IMR-90 (cell line): ENCODE measurements around the gene SNED1. TPM values are rescaled to one million over a fixed set of nuclear protein-coding genes. Genes with fewer than 3 reads are reported as not detected.

Experiments
- ATAC-seq: fragments of 200-7000 bp; cut with Tn5 transposase; 2 replicates; pipeline ENCODE4 v1.9.1; 2020; ENCODE audit warnings: low read depth, mild to moderate bottlenecking, moderate library complexity
- BruUV-seq: library from RNA; stranded (reverse); fragments of 400-500 nt; replicated peaks from 2 replicates; lab custom pipeline; 2021; lab: Mats Ljungman, UMichigan
- CTCF ChIA-PET: fragments of 300-600 bp; formaldehyde crosslinking; extraction: SDS; loops from one replicate; lab custom pipeline; 2021; ENCODE audit warnings: antibody characterized with exemption; lab: Yijun Ruan, JAX
- POLR2A ChIA-PET: fragments of 300-600 bp; sonication (Branson Sonifier 250); formaldehyde crosslinking; loops from one replicate; lab custom pipeline; 2022; ENCODE audit warnings: antibody characterized with exemption; ENCODE audit not compliant: unreplicated experiment; lab: Charles Lee
- DNase-seq: peaks from one replicate; pipeline ENCODE4 v3.0.0; 2013
- H2AFZ ChIP-seq: replicated peaks from 2 replicates; pipeline ENCODE3; 2013; ENCODE audit warnings: low read length, mild to moderate bottlenecking; ENCODE audit not compliant: poor library complexity
- H2AK5ac ChIP-seq: 2 replicates; pipeline ENCODE4 v1.6.1; 2013; ENCODE audit warnings: low read depth, low read length, inconsistent platforms
- H2AK9ac ChIP-seq: replicated peaks from 2 replicates; pipeline ENCODE3; 2013; ENCODE audit warnings: mild to moderate bottlenecking, low read depth, low read length, moderate library complexity; ENCODE audit not compliant: poor library complexity
- H2BK120ac ChIP-seq: 2 replicates; pipeline ENCODE4 v1.6.1; 2013; ENCODE audit warnings: low read depth, low read length, inconsistent platforms
- H2BK15ac ChIP-seq: 3 replicates; pipeline ENCODE4 v1.6.1; 2013; ENCODE audit warnings: low read depth, low read length, inconsistent platforms
- H2BK20ac ChIP-seq: 2 replicates; pipeline ENCODE4 v1.6.1; 2013; ENCODE audit warnings: low read depth, mild to moderate bottlenecking, inconsistent platforms, low read length, moderate library complexity
- H2BK5ac ChIP-seq: 2 replicates; pipeline ENCODE4 v1.6.1; 2013; ENCODE audit warnings: mild to moderate bottlenecking, low read depth, low read length, inconsistent platforms; ENCODE audit not compliant: poor library complexity, severe bottlenecking
- H3K14ac ChIP-seq: replicated peaks from 2 replicates; pipeline ENCODE4 v1.6.1; 2013; ENCODE audit warnings: low read depth, low read length, inconsistent platforms
- H3K18ac ChIP-seq: 2 replicates; pipeline ENCODE4 v1.6.1; 2013; ENCODE audit warnings: low read depth, low read length, control low read depth
- H3K23ac ChIP-seq: 2 replicates; pipeline ENCODE4 v1.6.1; 2013; ENCODE audit warnings: low read depth, low read length, inconsistent platforms
- H3K27ac ChIP-seq: 2 replicates; pipeline ENCODE4 v1.5.1; 2013; ENCODE audit warnings: mild to moderate bottlenecking, control low read depth, low read length; ENCODE audit not compliant: insufficient read depth
- H3K27me3 ChIP-seq: 2 replicates; pipeline ENCODE4 v1.6.1; 2013; ENCODE audit warnings: low read length; ENCODE audit not compliant: control insufficient read depth, insufficient read depth
- H3K36me3 ChIP-seq: 2 replicates; pipeline ENCODE4 v1.6.1; 2013; ENCODE audit warnings: low read length, mixed read lengths; ENCODE audit not compliant: control insufficient read depth, insufficient read depth
- H3K4ac ChIP-seq: 2 replicates; pipeline ENCODE4 v1.6.1; 2013; ENCODE audit warnings: low read depth, low read length, inconsistent platforms
- H3K4me1 ChIP-seq: 2 replicates; pipeline ENCODE4 v1.6.1; 2013; ENCODE audit warnings: low read length, mixed read lengths; ENCODE audit not compliant: control insufficient read depth, insufficient read depth
- H3K4me2 ChIP-seq: 2 replicates; pipeline ENCODE4 v1.6.1; 2013; ENCODE audit warnings: low read depth, mild to moderate bottlenecking, control low read depth, low read length, moderate library complexity
- H3K4me3 ChIP-seq: 2 replicates; pipeline ENCODE4 v1.5.1; 2013; ENCODE audit warnings: low read depth, mild to moderate bottlenecking, control low read depth, low read length, moderate library complexity; ENCODE audit not compliant: insufficient read depth
- H3K56ac ChIP-seq: 2 replicates; pipeline ENCODE4 v1.6.1; 2013; ENCODE audit warnings: low read length, inconsistent platforms; ENCODE audit not compliant: insufficient read depth; ENCODE audit errors: extremely low read depth
- H3K79me1 ChIP-seq, 2 experiments: 2 replicates each; pipeline ENCODE4 v1.6.1; 2013; ENCODE audit warnings: low read length in 2 of 2, inconsistent platforms in 1 of 2, low read depth in 1 of 2
- H3K9ac ChIP-seq: 2 replicates; pipeline ENCODE4 v1.6.1; 2013; ENCODE audit warnings: low read depth, low read length, control low read depth
- H3K9me1 ChIP-seq: 2 replicates; pipeline ENCODE4 v1.6.1; 2013; ENCODE audit warnings: low read length, inconsistent platforms; ENCODE audit not compliant: insufficient read depth
- H3K9me3 ChIP-seq: 2 replicates; pipeline ENCODE4 v1.6.1; 2013; ENCODE audit warnings: low read length; ENCODE audit not compliant: control insufficient read depth, insufficient read depth
- H4K20me1 ChIP-seq: 2 replicates; pipeline ENCODE4 v1.6.1; 2013; ENCODE audit warnings: low read length, inconsistent platforms; ENCODE audit not compliant: insufficient read depth
- H4K5ac ChIP-seq: 2 replicates; pipeline ENCODE4 v1.6.1; 2013; ENCODE audit warnings: mild to moderate bottlenecking, low read depth, low read length, control low read depth
- H4K8ac ChIP-seq, 2 experiments: 2 replicates each; pipeline ENCODE4 v1.6.1; 2013; ENCODE audit warnings: low read depth in 2 of 2, low read length in 2 of 2, control low read depth in 1 of 2, inconsistent platforms in 1 of 2
- H4K91ac ChIP-seq: 2 replicates; pipeline ENCODE4 v1.6.1; 2013; ENCODE audit warnings: low read depth, low read length, inconsistent platforms; ENCODE audit not compliant: insufficient read depth
- BHLHE40 ChIP-seq: fragments of 150-350 bp; IDR thresholded peaks from 2 replicates; pipeline ENCODE4 v1.6.1; 2016; ENCODE audit warnings: mild to moderate bottlenecking, low read depth, low read length
- CEBPB ChIP-seq: IDR thresholded peaks from 2 replicates; pipeline ENCODE4 v1.6.1; 2012; ENCODE audit warnings: low read depth, low read length, improper control_type of control experiment
- FOS ChIP-seq: fragments of 150-350 bp; IDR thresholded peaks from 2 replicates; pipeline ENCODE4 v1.6.1; 2016; ENCODE audit warnings: low read depth, low read length
- MAFK ChIP-seq: IDR thresholded peaks from 2 replicates; pipeline ENCODE4 v1.6.1; 2012; ENCODE audit warnings: low read depth, low read length, improper control_type of control experiment
- MAZ ChIP-seq: IDR thresholded peaks from 2 replicates; pipeline ENCODE4 v1.6.1; 2012; ENCODE audit warnings: low read depth, mild to moderate bottlenecking, low read length, improper control_type of control experiment, moderate library complexity, borderline replicate concordance
- POLR2A ChIP-seq: IDR thresholded peaks from 2 replicates; pipeline ENCODE4 v1.6.1; 2012; ENCODE audit warnings: mild to moderate bottlenecking, low read depth, low read length
- RAD21 ChIP-seq: IDR thresholded peaks from 2 replicates; pipeline ENCODE4 v1.6.1; 2012; ENCODE audit warnings: low read length, improper control_type of control experiment
- RCOR1 ChIP-seq: IDR thresholded peaks from 2 replicates; pipeline ENCODE4 v1.6.1; 2012; ENCODE audit warnings: mild to moderate bottlenecking, low read length, improper control_type of control experiment; ENCODE audit not compliant: insufficient replicate concordance
- RFX5 ChIP-seq: IDR thresholded peaks from 2 replicates; pipeline ENCODE4 v1.8.0; 2012; ENCODE audit warnings: low read depth, mild to moderate bottlenecking, low read length, moderate library complexity
- SMC3 ChIP-seq: fragments of 150-350 bp; IDR thresholded peaks from 2 replicates; pipeline ENCODE4 v1.6.1; 2016; ENCODE audit warnings: low read depth, mild to moderate bottlenecking, antibody characterized with exemption, low read length, moderate library complexity
- WGBS, 2 experiments: methylation state at CpG; one replicate each; pipeline versions ENCODE4 v1.1.5 to v1.1.7; 2013; ENCODE audit warnings: missing lambda C conversion rate in 2 of 2; ENCODE audit not compliant: insufficient read length in 1 of 2; ENCODE audit errors: extremely low coverage in 2 of 2; 5-methylcytosine and 5-hydroxymethylcytosine counted together
- dilution Hi-C: fragments of 300-500 bp; cut with HindIII; formaldehyde crosslinking; loops from one replicate; pipeline ENCODE4 v1.14.3; 2018; ENCODE audit warnings: low sequenced_read_pairs; ENCODE audit not compliant: unreplicated experiment
- in situ Hi-C: fragments of 300-500 bp; cut with MboI; formaldehyde crosslinking; loops from 3 replicates; pipeline ENCODE4 v1.14.3; 2019; ENCODE audit warnings: low sequenced_read_pairs, inconsistent platforms, mixed read lengths
- intact Hi-C: fragments of 100-400 bp; cut with micrococcal nuclease; formaldehyde crosslinking; loops from 2 replicates; pipeline ENCODE4 v1.10.0; 2022
- polyA plus RNA-seq, 3 experiments: library from polyadenylated mRNA; depleted of rRNA; stranded (reverse); fragments of >200 nt; gene quantifications; 2 replicates each; pipeline ENCODE4 v1.2.3, GENCODE V29; 2012; ENCODE audit warnings: low replicate concordance in 1 of 3
- total RNA-seq: library from RNA; depleted of rRNA; stranded (reverse); fragments of >200 nt; gene quantifications from 2 replicates; pipeline ENCODE4 v1.2.3, GENCODE V29; 2012
- TF ChIP-seq, protein P1 (sequence below): fragments of 150-350 bp; IDR thresholded peaks from 2 replicates; pipeline ENCODE4 v1.6.1; 2017; ENCODE audit warnings: mild to moderate bottlenecking, antibody characterized with exemption, low read length, low read depth
- TF ChIP-seq, protein P2 (sequence below): fragments of 150-350 bp; IDR thresholded peaks from 2 replicates; pipeline ENCODE4 v1.6.1; 2016; ENCODE audit warnings: low read depth, mild to moderate bottlenecking, low read length, moderate library complexity, borderline replicate concordance
- TF ChIP-seq, protein P3 (sequence below): conservative IDR thresholded peaks from 2 replicates; pipeline ENCODE4 v1.5.1; 2012; ENCODE audit warnings: mild to moderate bottlenecking, low read depth, low read length, improper control_type of control experiment

The SNED1 gene
- total and polyA plus RNA-seq, 2 of the 4 experiments (the other 2 are of a cell fraction), result 1.1 to 3.4 TPM

DNA sequence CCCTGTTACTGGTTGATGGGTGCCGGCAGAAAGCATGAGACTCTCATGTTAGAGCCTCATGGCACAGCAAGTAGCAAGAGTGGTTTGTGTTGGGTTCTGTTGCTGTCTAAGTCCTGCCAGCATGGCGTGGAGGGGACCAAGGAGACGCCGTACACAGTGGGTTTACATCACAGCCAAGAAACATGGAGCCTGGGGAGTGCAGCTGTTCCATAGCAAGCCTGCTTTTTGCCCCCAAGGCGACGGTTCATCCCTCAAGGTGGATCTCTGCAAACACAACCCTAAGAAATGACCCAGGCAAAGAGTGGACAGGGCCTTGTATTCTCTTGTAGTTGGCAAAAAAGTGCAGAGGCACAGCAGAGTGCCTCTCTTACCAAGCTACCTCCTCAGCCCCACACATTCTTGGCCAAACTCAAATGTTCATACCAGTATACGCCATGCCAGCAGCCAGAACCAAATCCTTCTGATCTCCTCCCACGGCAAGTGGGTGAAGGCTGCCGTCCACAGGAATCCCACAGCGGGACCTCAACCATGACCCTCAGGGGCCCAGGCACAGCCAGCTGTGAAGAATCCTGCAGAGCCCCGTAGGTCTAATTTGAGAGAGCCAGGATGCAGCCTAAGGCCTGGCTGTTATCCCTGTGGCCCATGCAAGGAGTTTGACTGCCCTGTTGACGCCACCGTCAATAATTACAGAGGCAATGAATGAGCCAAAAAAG lies 19.0 kb downstream of the SNED1 start:
- no peak overlapping the region for H2BK120ac ChIP-seq
- WGBS, 2 experiments, result 89% methylated on average over 8 of the region's 13 CpGs; no CpG with 5 or more reads in 1 of the 2 experiments
- POLR2A ChIA-PET, result no interaction called here
- no peak overlapping the region for H3K4ac ChIP-seq
- no peak overlapping the region for H2AK9ac ChIP-seq
- DNase-seq (no peak), ATAC-seq (no peak)
- dilution Hi-C loops, result no loop called here
- no TSS peak for BruUV-seq
- no peak overlapping the region for H3K18ac ChIP-seq
- no peaks in the 10 kb centered on the region for H3K4me1 ChIP-seq
- H3K79me1 ChIP-seq, result no peaks in the 10 kb centered on the region; a peak in 1 of 4 replicates
- no peak overlapping the region for H2BK5ac ChIP-seq
- H3K14ac ChIP-seq, result no peak overlapping the region
- H3K27ac ChIP-seq, result no peak overlapping the region
- no peak overlapping the region for H3K23ac ChIP-seq
- in situ Hi-C loops, result no loop called here
- no peak overlapping the region for H4K8ac ChIP-seq
- CTCF ChIA-PET, result no interaction called here
- H2AK5ac ChIP-seq, result no peak overlapping the region
- no peak overlapping the region for H4K91ac ChIP-seq
- no peak overlapping the region for H3K56ac ChIP-seq
- H2BK20ac ChIP-seq, result no peak overlapping the region
- no peak overlapping the region for H3K4me2 ChIP-seq
- no peaks in the 10 kb centered on the region for H3K27me3 ChIP-seq
- H3K36me3 ChIP-seq, result peaks cover 14% of the 10 kb centered on the region; the same call in 1 of the 2 replicates
- no peak overlapping the region for H4K5ac ChIP-seq
- no peak overlapping the region for H3K4me3 ChIP-seq
- TF ChIP-seq POLR2A (no peak), CEBPB (no peak), MAFK (no peak), MAZ (no peak), BHLHE40 (no peak), RAD21 (no peak), RFX5 (no peak), SMC3 (no peak), RCOR1 (no peak), FOS (no peak)
- TF ChIP-seq, protein P1, sequence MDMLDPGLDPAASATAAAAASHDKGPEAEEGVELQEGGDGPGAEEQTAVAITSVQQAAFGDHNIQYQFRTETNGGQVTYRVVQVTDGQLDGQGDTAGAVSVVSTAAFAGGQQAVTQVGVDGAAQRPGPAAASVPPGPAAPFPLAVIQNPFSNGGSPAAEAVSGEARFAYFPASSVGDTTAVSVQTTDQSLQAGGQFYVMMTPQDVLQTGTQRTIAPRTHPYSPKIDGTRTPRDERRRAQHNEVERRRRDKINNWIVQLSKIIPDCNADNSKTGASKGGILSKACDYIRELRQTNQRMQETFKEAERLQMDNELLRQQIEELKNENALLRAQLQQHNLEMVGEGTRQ, result no peak
- TF ChIP-seq, protein P2, sequence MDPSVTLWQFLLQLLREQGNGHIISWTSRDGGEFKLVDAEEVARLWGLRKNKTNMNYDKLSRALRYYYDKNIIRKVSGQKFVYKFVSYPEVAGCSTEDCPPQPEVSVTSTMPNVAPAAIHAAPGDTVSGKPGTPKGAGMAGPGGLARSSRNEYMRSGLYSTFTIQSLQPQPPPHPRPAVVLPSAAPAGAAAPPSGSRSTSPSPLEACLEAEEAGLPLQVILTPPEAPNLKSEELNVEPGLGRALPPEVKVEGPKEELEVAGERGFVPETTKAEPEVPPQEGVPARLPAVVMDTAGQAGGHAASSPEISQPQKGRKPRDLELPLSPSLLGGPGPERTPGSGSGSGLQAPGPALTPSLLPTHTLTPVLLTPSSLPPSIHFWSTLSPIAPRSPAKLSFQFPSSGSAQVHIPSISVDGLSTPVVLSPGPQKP, result no peak
- TF ChIP-seq, protein P3, sequence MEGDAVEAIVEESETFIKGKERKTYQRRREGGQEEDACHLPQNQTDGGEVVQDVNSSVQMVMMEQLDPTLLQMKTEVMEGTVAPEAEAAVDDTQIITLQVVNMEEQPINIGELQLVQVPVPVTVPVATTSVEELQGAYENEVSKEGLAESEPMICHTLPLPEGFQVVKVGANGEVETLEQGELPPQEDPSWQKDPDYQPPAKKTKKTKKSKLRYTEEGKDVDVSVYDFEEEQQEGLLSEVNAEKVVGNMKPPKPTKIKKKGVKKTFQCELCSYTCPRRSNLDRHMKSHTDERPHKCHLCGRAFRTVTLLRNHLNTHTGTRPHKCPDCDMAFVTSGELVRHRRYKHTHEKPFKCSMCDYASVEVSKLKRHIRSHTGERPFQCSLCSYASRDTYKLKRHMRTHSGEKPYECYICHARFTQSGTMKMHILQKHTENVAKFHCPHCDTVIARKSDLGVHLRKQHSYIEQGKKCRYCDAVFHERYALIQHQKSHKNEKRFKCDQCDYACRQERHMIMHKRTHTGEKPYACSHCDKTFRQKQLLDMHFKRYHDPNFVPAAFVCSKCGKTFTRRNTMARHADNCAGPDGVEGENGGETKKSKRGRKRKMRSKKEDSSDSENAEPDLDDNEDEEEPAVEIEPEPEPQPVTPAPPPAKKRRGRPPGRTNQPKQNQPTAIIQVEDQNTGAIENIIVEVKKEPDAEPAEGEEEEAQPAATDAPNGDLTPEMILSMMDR, result no peak
- no peaks in the 10 kb centered on the region for H3K9me1 ChIP-seq
- H2BK15ac ChIP-seq, result no peak overlapping the region
- H3K9ac ChIP-seq, result no peak overlapping the region
- no peak overlapping the region for H2AFZ ChIP-seq
- H4K20me1 ChIP-seq, result no peaks in the 10 kb centered on the region
- peaks cover 3% of the 10 kb centered on the region; the same call in 1 of the 2 replicates for H3K9me3 ChIP-seq
- intact Hi-C loops, result no loop called here
